Astrocyte (in vitro differentiated cells and primary cell): ENCODE results near the gene PPP1R26. TPM values are rescaled to one million over a fixed set of nuclear protein-coding genes. Genes with fewer than 3 reads are reported as not detected.

Experiments
- DNase-seq: peaks from one replicate; pipeline ENCODE4 v3.0.0-alpha.2; 2010; ENCODE audit warnings: low read depth
- FAIRE-seq: peaks from 2 replicates; lab custom pipeline; 2011; peaks lifted over from hg19 to GRCh38; lab: Jason Lieb, UNC
- H2AFZ ChIP-seq: 2 replicates; pipeline ENCODE4 v1.6.0; 2012; ENCODE audit warnings: low read depth, low read length, inconsistent platforms
- H3K27ac ChIP-seq: 2 replicates; pipeline ENCODE4 v1.5.1; 2011; ENCODE audit warnings: low read depth, low read length, inconsistent platforms
- H3K27me3 ChIP-seq: 2 replicates; pipeline ENCODE4 v1.6.0; 2011; ENCODE audit warnings: low read length, inconsistent platforms; ENCODE audit not compliant: insufficient read depth
- H3K36me3 ChIP-seq: 2 replicates; pipeline ENCODE4 v1.5.1; 2011; ENCODE audit warnings: low read length, inconsistent platforms; ENCODE audit not compliant: insufficient read depth
- H3K4me1 ChIP-seq: 2 replicates; pipeline ENCODE4 v1.5.1; 2011; ENCODE audit warnings: low read length, inconsistent platforms; ENCODE audit not compliant: insufficient read depth
- H3K4me2 ChIP-seq: 2 replicates; pipeline ENCODE4 v1.6.0; 2012; ENCODE audit warnings: low read length, inconsistent platforms
- H3K4me3 ChIP-seq: 2 replicates; pipeline ENCODE4 v1.5.1; 2011; ENCODE audit warnings: low read depth, mild to moderate bottlenecking, low read length, inconsistent platforms; ENCODE audit not compliant: insufficient read depth
- H3K79me2 ChIP-seq: 2 replicates; pipeline ENCODE4 v1.6.0; 2012; ENCODE audit warnings: mild to moderate bottlenecking, low read length, inconsistent platforms; ENCODE audit not compliant: insufficient read depth
- H3K9ac ChIP-seq: 2 replicates; pipeline ENCODE4 v1.6.0; 2012; ENCODE audit warnings: mild to moderate bottlenecking, low read length, inconsistent platforms
- H3K9me3 ChIP-seq: 2 replicates; pipeline ENCODE4 v1.5.1; 2012; ENCODE audit warnings: low read depth, mild to moderate bottlenecking, low read length, inconsistent platforms; ENCODE audit not compliant: insufficient read depth
- H4K20me1 ChIP-seq: 2 replicates; pipeline ENCODE4 v1.6.0; 2012; ENCODE audit warnings: low read length, inconsistent platforms; ENCODE audit not compliant: insufficient read depth
- H3K27ac Mint-ChIP-seq: one replicate; pipeline ENCODE4 v1.8.0; 2021; ENCODE audit warnings: mild to moderate bottlenecking, mixed read lengths; ENCODE audit not compliant: unreplicated experiment
- H3K27me3 Mint-ChIP-seq: one replicate; pipeline ENCODE4 v1.8.0; 2021; ENCODE audit warnings: low read depth, mixed read lengths; ENCODE audit not compliant: unreplicated experiment
- H3K36me3 Mint-ChIP-seq: one replicate; pipeline ENCODE4 v1.8.0; 2021; ENCODE audit warnings: low read depth, mixed read lengths; ENCODE audit not compliant: unreplicated experiment
- H3K4me1 Mint-ChIP-seq: one replicate; pipeline ENCODE4 v1.8.0; 2021; ENCODE audit warnings: low read depth, mixed read lengths; ENCODE audit not compliant: unreplicated experiment
- H3K4me3 Mint-ChIP-seq: one replicate; pipeline ENCODE4 v1.8.0; 2021; ENCODE audit warnings: mild to moderate bottlenecking, moderate library complexity, mixed read lengths; ENCODE audit not compliant: unreplicated experiment
- H3K9me3 Mint-ChIP-seq: one replicate; pipeline ENCODE4 v1.8.0; 2021; ENCODE audit warnings: mild to moderate bottlenecking, mixed read lengths; ENCODE audit not compliant: unreplicated experiment
- EZH2 ChIP-seq: IDR thresholded peaks from 2 replicates; pipeline ENCODE4 v1.6.1; 2012; ENCODE audit warnings: mild to moderate bottlenecking, low read length, inconsistent platforms; ENCODE audit not compliant: insufficient read depth
- total RNA-seq: library from RNA; stranded (reverse); gene quantifications from 2 replicates; pipeline ENCODE4 v1.2.1, GENCODE V29; 2021
- TF ChIP-seq, protein P1 (sequence below): IDR thresholded peaks from 2 replicates; pipeline ENCODE4 v1.5.1; 2011; ENCODE audit warnings: low read depth, mild to moderate bottlenecking, inconsistent platforms, low read length, moderate library complexity; ENCODE audit not compliant: insufficient read depth

The PPP1R26 gene
- total RNA-seq, 1 donor from 2014 or later, result 10.6 TPM

DNA sequence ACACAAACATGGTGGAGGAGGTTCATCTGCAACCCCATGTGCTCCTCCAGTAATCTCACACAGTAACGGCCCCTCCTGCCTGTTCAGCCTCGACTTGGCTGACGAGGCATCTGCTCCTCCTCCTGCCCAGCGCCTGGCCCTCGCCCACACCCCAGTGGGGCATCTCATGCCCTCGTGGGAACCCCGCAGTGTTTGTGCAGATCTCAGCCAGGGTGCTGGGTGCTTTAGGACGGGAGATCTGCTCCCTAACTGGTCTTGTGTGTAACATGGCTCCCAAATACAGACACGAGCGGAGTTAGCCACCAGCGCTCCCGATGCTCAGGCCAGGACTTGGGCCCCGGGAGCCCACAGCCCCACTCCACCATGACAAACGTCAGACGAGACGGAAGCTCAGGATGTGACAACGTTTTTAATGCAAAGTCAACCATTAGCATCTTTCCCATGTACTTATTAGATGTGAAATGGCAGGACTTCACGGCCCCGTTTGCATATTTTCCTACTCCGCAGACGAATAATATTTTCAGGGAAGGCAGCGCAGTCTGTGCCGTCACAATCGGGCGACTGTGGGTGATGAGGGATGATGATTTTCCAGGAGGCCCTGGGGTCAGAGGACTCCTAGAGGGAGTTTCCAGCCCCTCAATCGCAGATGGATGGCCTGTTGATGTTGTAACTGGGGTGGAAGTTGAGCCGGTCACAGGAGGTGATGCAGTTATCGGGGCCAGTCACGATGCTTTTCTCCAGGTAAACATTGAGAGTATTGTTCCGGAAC is 15.4 kb downstream of the PPP1R26 start:
- H2AFZ ChIP-seq, result no peak overlapping the region
- Mint-ChIP-seq H3K27ac (no peak overlapping the region), H3K4me1 (peaks cover 2% of the 10 kb centered on the region), H3K27me3 (no peaks in the 10 kb centered on the region), H3K9me3 (no peaks in the 10 kb centered on the region), H3K36me3 (no peaks in the 10 kb centered on the region), H3K4me3 (no peak overlapping the region)
- no peak overlapping the region for H3K27ac ChIP-seq
- no peak overlapping the region for H3K4me2 ChIP-seq
- no peak for FAIRE-seq
- H3K27me3 ChIP-seq, result no peaks in the 10 kb centered on the region
- TF ChIP-seq EZH2, result no peak
- TF ChIP-seq, protein P1, sequence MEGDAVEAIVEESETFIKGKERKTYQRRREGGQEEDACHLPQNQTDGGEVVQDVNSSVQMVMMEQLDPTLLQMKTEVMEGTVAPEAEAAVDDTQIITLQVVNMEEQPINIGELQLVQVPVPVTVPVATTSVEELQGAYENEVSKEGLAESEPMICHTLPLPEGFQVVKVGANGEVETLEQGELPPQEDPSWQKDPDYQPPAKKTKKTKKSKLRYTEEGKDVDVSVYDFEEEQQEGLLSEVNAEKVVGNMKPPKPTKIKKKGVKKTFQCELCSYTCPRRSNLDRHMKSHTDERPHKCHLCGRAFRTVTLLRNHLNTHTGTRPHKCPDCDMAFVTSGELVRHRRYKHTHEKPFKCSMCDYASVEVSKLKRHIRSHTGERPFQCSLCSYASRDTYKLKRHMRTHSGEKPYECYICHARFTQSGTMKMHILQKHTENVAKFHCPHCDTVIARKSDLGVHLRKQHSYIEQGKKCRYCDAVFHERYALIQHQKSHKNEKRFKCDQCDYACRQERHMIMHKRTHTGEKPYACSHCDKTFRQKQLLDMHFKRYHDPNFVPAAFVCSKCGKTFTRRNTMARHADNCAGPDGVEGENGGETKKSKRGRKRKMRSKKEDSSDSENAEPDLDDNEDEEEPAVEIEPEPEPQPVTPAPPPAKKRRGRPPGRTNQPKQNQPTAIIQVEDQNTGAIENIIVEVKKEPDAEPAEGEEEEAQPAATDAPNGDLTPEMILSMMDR, result no peak
- H3K9ac ChIP-seq, result no peak overlapping the region
- no peak for DNase-seq
- no peaks in the 10 kb centered on the region for H3K36me3 ChIP-seq
- no peaks in the 10 kb centered on the region for H4K20me1 ChIP-seq
- no peak overlapping the region for H3K4me3 ChIP-seq
- H3K9me3 ChIP-seq, result no peaks in the 10 kb centered on the region
- H3K4me1 ChIP-seq, result peaks cover 5% of the 10 kb centered on the region
- no peaks in the 10 kb centered on the region for H3K79me2 ChIP-seq

DNA sequence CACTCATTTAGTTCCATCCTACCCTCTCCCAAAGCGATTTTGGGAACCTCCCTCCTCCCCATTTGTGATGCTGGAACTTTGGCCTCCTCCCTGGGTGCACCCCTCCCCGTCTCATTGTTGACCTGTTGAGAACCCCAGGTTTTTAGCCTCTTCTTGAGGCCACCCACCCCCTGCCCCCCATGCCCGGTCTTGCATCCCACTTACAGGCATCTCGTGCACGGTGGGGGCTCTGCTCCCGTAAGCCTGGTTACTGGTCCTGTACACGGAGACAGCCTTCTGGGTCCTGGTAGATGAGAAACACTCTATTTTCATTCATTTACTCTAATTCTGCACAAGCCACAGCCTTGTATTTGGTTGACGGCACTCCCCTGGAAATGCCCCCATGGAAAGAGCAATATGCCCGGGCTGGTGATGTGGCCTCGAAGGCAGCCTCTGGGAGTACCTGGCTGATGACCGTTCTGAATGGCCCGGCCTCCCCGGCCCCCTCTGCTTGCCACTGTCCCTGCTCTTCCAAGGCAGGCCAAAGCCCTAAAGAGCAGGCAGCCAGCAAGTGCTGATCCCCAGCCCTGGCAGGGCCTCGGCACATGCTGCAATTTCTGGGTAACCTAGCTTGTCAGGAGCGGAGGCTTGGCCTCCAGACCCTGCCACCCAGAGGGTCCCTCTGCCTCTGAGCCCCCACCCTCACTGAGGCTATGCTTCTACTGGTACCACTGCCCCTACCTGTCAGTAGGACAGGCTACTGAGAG is 19.0 kb downstream of the PPP1R26 start:
- H3K27me3 ChIP-seq, result no peaks in the 10 kb centered on the region
- H3K9me3 Mint-ChIP-seq, result no peaks in the 10 kb centered on the region
- peaks cover 7% of the 10 kb centered on the region for H3K4me1 Mint-ChIP-seq
- peak overlapping the region; percentile 93 for H3K4me2 ChIP-seq
- H3K9me3 ChIP-seq, result no peaks in the 10 kb centered on the region
- no peaks in the 10 kb centered on the region for H3K27me3 Mint-ChIP-seq
- no peak overlapping the region for H3K27ac Mint-ChIP-seq
- H3K4me3 Mint-ChIP-seq, result peak overlapping the region; percentile 85
- FAIRE-seq, result no peak
- H2AFZ ChIP-seq, result peak overlapping the region; percentile 87
- H3K27ac ChIP-seq, result no peak overlapping the region
- H4K20me1 ChIP-seq, result peaks cover 22% of the 10 kb centered on the region
- no peak overlapping the region for H3K4me3 ChIP-seq
- H3K4me1 ChIP-seq, result peaks cover 14% of the 10 kb centered on the region
- DNase-seq, result no peak
- peaks cover 7% of the 10 kb centered on the region for H3K36me3 Mint-ChIP-seq
- TF ChIP-seq, protein P1, result no peak
- H3K9ac ChIP-seq, result no peak overlapping the region
- H3K79me2 ChIP-seq, result peaks cover 27% of the 10 kb centered on the region
- no peaks in the 10 kb centered on the region for H3K36me3 ChIP-seq
